PC-3 (cell line): ENCODE measurements around the gene SLC38A5. TPM values are rescaled to one million over a fixed set of nuclear protein-coding genes. Genes with fewer than 3 reads are reported as not detected.
A peak's percentile ranks its signal among the peaks of the same experiment; 100 is the strongest.

ENCODE experiments used
- ATAC-seq: fragments of 200-7000 bp; cut with Tn5 transposase; 2 replicates; pipeline ENCODE4 v1.9.1; 2020; ENCODE audit warnings: mild to moderate bottlenecking, moderate library complexity
- BruUV-seq: library from RNA; stranded (reverse); fragments of 400-500 nt; replicated peaks from 2 replicates; lab custom pipeline; 2021; lab: Mats Ljungman, UMichigan
- CTCF ChIA-PET: fragments of 300-600 bp; sonication (Branson Sonifier 250); formaldehyde crosslinking; loops from one replicate; lab custom pipeline; 2022; ENCODE audit warnings: antibody characterized with exemption; lab: Charles Lee
- POLR2A ChIA-PET: fragments of 300-600 bp; sonication (Branson Sonifier 250); formaldehyde crosslinking; loops from one replicate; lab custom pipeline; 2022; ENCODE audit warnings: antibody characterized with exemption; ENCODE audit not compliant: unreplicated experiment; lab: Charles Lee
- DNase-seq: peaks from one replicate; pipeline ENCODE4 v3.0.0-alpha.2; 2015
- H2AFZ ChIP-seq: fragments of 300-600 bp; sonication (generic); 2 replicates; pipeline ENCODE4 v1.6.0; 2016; ENCODE audit warnings: antibody characterized with exemption, low read length
- H3F3A ChIP-seq: fragments of 300-600 bp; sonication (generic); one replicate; pipeline ENCODE4 v1.6.0; 2017; ENCODE audit warnings: antibody characterized with exemption, low read length, control low read depth, mild to moderate bottlenecking; ENCODE audit not compliant: unreplicated experiment
- H3K27ac ChIP-seq: fragments of 300-600 bp; sonication (generic); 2 replicates; pipeline ENCODE4 v1.5.1; 2016; ENCODE audit warnings: mild to moderate bottlenecking, low read length
- H3K27me3 ChIP-seq: fragments of 300-600 bp; sonication (generic); 2 replicates; pipeline ENCODE4 v1.6.1; 2016; ENCODE audit warnings: low read length, mixed read lengths
- H3K36me3 ChIP-seq: fragments of 300-600 bp; sonication (generic); 2 replicates; pipeline ENCODE4 v1.6.1; 2016; ENCODE audit warnings: low read depth, mixed run types, low read length, mixed read lengths
- H3K4me1 ChIP-seq: fragments of 300-600 bp; sonication (generic); 2 replicates; pipeline ENCODE4 v1.5.1; 2016; ENCODE audit warnings: low read length; ENCODE audit not compliant: insufficient read depth
- H3K4me2 ChIP-seq: fragments of 300-600 bp; sonication (generic); 2 replicates; pipeline ENCODE4 v1.6.0; 2016; ENCODE audit warnings: low read length
- H3K4me3 ChIP-seq: fragments of 300-600 bp; sonication (generic); 2 replicates; pipeline ENCODE4 v1.5.1; 2016; ENCODE audit warnings: mild to moderate bottlenecking, low read length, mixed read lengths
- H3K79me2 ChIP-seq: fragments of 300-600 bp; sonication (generic); 2 replicates; pipeline ENCODE4 v1.6.1; 2017; ENCODE audit warnings: low read length, mixed read lengths
- H3K9ac ChIP-seq: fragments of 300-600 bp; sonication (generic); 2 replicates; pipeline ENCODE4 v1.6.0; 2016; ENCODE audit warnings: mild to moderate bottlenecking, low read length
- H3K9me2 ChIP-seq: fragments of 300-600 bp; sonication (generic); replicated peaks from 2 replicates; pipeline ENCODE4 v1.6.1; 2016; ENCODE audit warnings: mixed run types, low read length, mixed read lengths
- H3K9me3 ChIP-seq: fragments of 300-600 bp; sonication (generic); 2 replicates; pipeline ENCODE4 v1.6.1; 2016; ENCODE audit warnings: low read length, mixed read lengths
- H4K20me1 ChIP-seq: fragments of 300-600 bp; sonication (generic); 2 replicates; pipeline ENCODE4 v1.6.1; 2016; ENCODE audit warnings: low read length, mixed read lengths
- CTCF ChIP-seq: fragments of 300-600 bp; sonication (generic); conservative IDR thresholded peaks from 2 replicates; pipeline ENCODE4 v1.5.1; 2017; ENCODE audit warnings: antibody characterized with exemption, low read depth, mild to moderate bottlenecking, low read length
- EZH2 ChIP-seq: fragments of 300-600 bp; sonication (generic); IDR thresholded peaks from one replicate; pipeline ENCODE4 v1.6.1; 2017; ENCODE audit warnings: antibody characterized with exemption, mild to moderate bottlenecking, low read length; ENCODE audit not compliant: unreplicated experiment
- EZH2phosphoT487 ChIP-seq: fragments of 300-600 bp; sonication (generic); IDR thresholded peaks from 2 replicates; pipeline ENCODE4 v1.6.1; 2018; ENCODE audit warnings: mild to moderate bottlenecking, antibody characterized with exemption, low read length, borderline replicate concordance
- intact Hi-C: fragments of 100-400 bp; cut with micrococcal nuclease; formaldehyde crosslinking; loops from 2 replicates; pipeline ENCODE4 v1.9.0; 2023
- total RNA-seq: library from RNA; depleted of rRNA; stranded (reverse); fragments of >200 nt; gene quantifications from 2 replicates; pipeline ENCODE4 v1.2.3, GENCODE V29; 2014

Gene SLC38A5
- total RNA-seq, 1 experiment from 2014 or later, result 2.4 TPM

GRCh38 chrX:48511560-48511959, 41.5 kb upstream of the SLC38A5 start:
- no peaks in the 10 kb centered on the region for H3K27me3 ChIP-seq
- no peak overlapping the region for H3K27ac ChIP-seq
- intact Hi-C loops, result loop anchor here (1.0 kb wide), 2 partner anchors 37 to 428 kb away; no protein-coding TSS in a partner anchor
- ChIA-PET CTCF (no interaction called here), POLR2A (no interaction called here)
- no peaks in the 10 kb centered on the region for H4K20me1 ChIP-seq
- H3K4me2 ChIP-seq, result no peak overlapping the region
- H3K4me1 ChIP-seq, result peaks cover 11% of the 10 kb centered on the region; the same call in 1 of the 2 replicates
- no peaks in the 10 kb centered on the region for H3F3A ChIP-seq
- no peak for TF ChIP-seq EZH2
- TF ChIP-seq CTCF, result peak; percentile 67
- no peaks in the 10 kb centered on the region for H3K9me3 ChIP-seq
- ATAC-seq, result peak; percentile 37; the same call in 1 of the 2 replicates
- H2AFZ ChIP-seq, result no peak overlapping the region
- BruUV-seq, result no TSS peak
- H3K9ac ChIP-seq, result no peak overlapping the region
- peak; percentile 69 for DNase-seq
- no peaks in the 10 kb centered on the region for H3K9me2 ChIP-seq
- no peak overlapping the region for H3K4me3 ChIP-seq
- H3K79me2 ChIP-seq, result peaks cover 19% of the 10 kb centered on the region; the same call in 1 of the 2 replicates
- H3K36me3 ChIP-seq, result no peaks in the 10 kb centered on the region

GRCh38 chrX:48509619-48510018, 39.6 kb upstream of the SLC38A5 start:
- POLR2A ChIA-PET, result no interaction called here

More at GRCh38 chrX:48509619-48510018, 39.6 kb upstream of the SLC38A5 start:
- Histone ChIP-seq H3K79me2 (peaks cover 19% of the 10 kb centered on the region; the same call in 1 of the 2 replicates), H3K36me3 (no peaks in the 10 kb centered on the region), H3K9me3 (no peaks in the 10 kb centered on the region), H3K4me2 (peak overlapping the region; percentile 88), H3K27ac (no peak overlapping the region), H3K27me3 (no peaks in the 10 kb centered on the region), H3K4me1 (peaks cover 11% of the 10 kb centered on the region; the same call in 1 of the 2 replicates), H3K4me3 (peak overlapping the region; percentile 83), H3F3A (no peaks in the 10 kb centered on the region), H3K9me2 (no peaks in the 10 kb centered on the region), H2AFZ (no peak overlapping the region), H4K20me1 (no peaks in the 10 kb centered on the region), H3K9ac (peak overlapping the region; percentile 79)
- CTCF ChIA-PET, result no interaction called here
- ATAC-seq, result no peak
- BruUV-seq, result no TSS peak
- DNase-seq, result no peak
- intact Hi-C loops, result no loop called here
- TF ChIP-seq CTCF (no peak), EZH2phosphoT487 (no peak), EZH2 (no peak)
